K562 (cell line): ENCODE data around the gene INO80E. TPM values are rescaled to one million over a fixed set of nuclear protein-coding genes. Genes with fewer than 3 reads are reported as not detected.

Experiments
- CHD4 ChIP-seq: fragments of 200-600 bp; sonication (generic); IDR thresholded peaks from 3 replicates; pipeline ENCODE4 v1.6.1; 2012; ENCODE audit warnings: low read depth, mild to moderate bottlenecking, mixed read lengths, low read length, inconsistent platforms; ENCODE audit not compliant: insufficient read depth, insufficient replicate concordance, poor library complexity, severe bottlenecking
- CREBBP ChIP-seq: IDR thresholded peaks from one replicate; pipeline ENCODE4 v1.6.1; 2012; ENCODE audit warnings: low read depth, mild to moderate bottlenecking, control low read depth, inconsistent platforms, low read length
- DMBX1 ChIP-seq: fragments of 250-450 bp; sonication (Bioruptor Pico); IDR thresholded peaks from 2 replicates; pipeline ENCODE4 v1.8.0; 2022; ENCODE audit warnings: inconsistent platforms, mild to moderate bottlenecking, moderate library complexity, borderline replicate concordance
- EZH2 ChIP-seq: IDR thresholded peaks from 2 replicates; pipeline ENCODE4 v1.6.1; 2012; ENCODE audit warnings: low read depth, mild to moderate bottlenecking, inconsistent platforms, low read length, borderline replicate concordance
- MTA2 ChIP-seq: fragments of 450-650 bp; IDR thresholded peaks from 2 replicates; pipeline ENCODE4 v1.6.1; 2016; ENCODE audit warnings: low read depth
- POLR3A ChIP-seq: IDR thresholded peaks from 2 replicates; pipeline ENCODE4 v1.6.1; 2011; ENCODE audit warnings: borderline replicate concordance, mild to moderate bottlenecking, moderate library complexity; ENCODE audit not compliant: insufficient read length, insufficient read depth; ENCODE audit errors: extremely low read depth
- POU5F1 ChIP-seq: fragments of 150-350 bp; IDR thresholded peaks from 2 replicates; pipeline ENCODE4 v1.6.1; 2014; ENCODE audit warnings: borderline replicate concordance, low read length, low read depth, mild to moderate bottlenecking; ENCODE audit not compliant: partially characterized antibody
- SIN3B ChIP-seq: fragments of 450-650 bp; IDR thresholded peaks from 2 replicates; pipeline ENCODE4 v1.6.1; 2017; ENCODE audit warnings: low read depth, mild to moderate bottlenecking, moderate library complexity
- ZNF165 ChIP-seq: fragments of 250-450 bp; sonication (Bioruptor Pico); IDR thresholded peaks from 2 replicates; pipeline ENCODE4 v1.4.0; 2020; ENCODE audit warnings: borderline replicate concordance
- polyA plus RNA-seq, 8 experiments: library from polyadenylated mRNA; depleted of rRNA in 4 of 8; stranded (reverse) in 5 of 8; unstranded in 3 of 8; fragments of >200 nt; fragmentation: Nextera tagmentation in 2 of 8; fragmentation: Illumina TruSeq in 1 of 8; extraction: Ambion mirVana in 2 of 8; extraction: Trizol in 1 of 8; gene quantifications; 2 replicates each; pipeline versions ENCODE4 v1.2.1 to v1.2.3, GENCODE V29; 2011 to 2014; ENCODE audit warnings: inconsistent platforms in 1 of 8, missing spikeins in 1 of 8
- total RNA-seq, 7 experiments: library from RNA; depleted of rRNA in 6 of 7; stranded (reverse); fragments of >200 nt in 6 of 7; fragmentation: Illumina TruSeq in 2 of 7; extraction: Trizol in 2 of 7; gene quantifications; 2 replicates each; pipeline versions ENCODE4 v1.2.1 to v1.2.3, GENCODE V29; 2011 to 2021; ENCODE audit warnings: low replicate concordance in 1 of 7
- TF ChIP-seq, protein P1 (sequence below), 2 experiments: fragments of 450-650 bp in 1 of 2; IDR thresholded peaks; 2 replicates each; pipeline ENCODE4 v1.6.1; 2011 to 2017; ENCODE audit warnings: low read depth in 2 of 2, antibody characterized with exemption in 1 of 2, borderline replicate concordance in 1 of 2, low read length in 1 of 2, mild to moderate bottlenecking in 1 of 2, mixed read lengths in 1 of 2; ENCODE audit not compliant: control insufficient read depth in 1 of 2
- TF ChIP-seq, protein P2 (sequence below): fragments of 250-450 bp; sonication (Bioruptor Pico); IDR thresholded peaks from 2 replicates; pipeline ENCODE4 v1.5.0; 2020; ENCODE audit warnings: mild to moderate bottlenecking
- TF ChIP-seq, protein P3 (sequence below): sonication (generic); formaldehyde crosslinking; IDR thresholded peaks from 2 replicates; pipeline ENCODE4 v1.8.0; 2022; ENCODE audit warnings: mild to moderate bottlenecking, low read depth, missing genetic modification reagents
- TF ChIP-seq, protein P4 (sequence below): sonication (generic); formaldehyde crosslinking; IDR thresholded peaks from 2 replicates; pipeline ENCODE4 v1.9.0; 2022; ENCODE audit warnings: mild to moderate bottlenecking, missing genetic modification reagents
- TF ChIP-seq, protein P5 (sequence below): fragments of 250-450 bp; sonication (Bioruptor Pico); IDR thresholded peaks from 2 replicates; pipeline ENCODE4 v1.5.0; 2021
- TF ChIP-seq, protein P6 (sequence below): sonication (generic); formaldehyde crosslinking; IDR thresholded peaks from 2 replicates; pipeline ENCODE4 v1.8.1; 2023; ENCODE audit warnings: mild to moderate bottlenecking, missing genetic modification reagents

The INO80E gene
- total and polyA plus RNA-seq, 9 of the 15 experiments (the other 6 are each of a cell fraction or from before 2014, with no cell fraction given), result 0.31 to 102 (median 49.3) TPM

DNA sequence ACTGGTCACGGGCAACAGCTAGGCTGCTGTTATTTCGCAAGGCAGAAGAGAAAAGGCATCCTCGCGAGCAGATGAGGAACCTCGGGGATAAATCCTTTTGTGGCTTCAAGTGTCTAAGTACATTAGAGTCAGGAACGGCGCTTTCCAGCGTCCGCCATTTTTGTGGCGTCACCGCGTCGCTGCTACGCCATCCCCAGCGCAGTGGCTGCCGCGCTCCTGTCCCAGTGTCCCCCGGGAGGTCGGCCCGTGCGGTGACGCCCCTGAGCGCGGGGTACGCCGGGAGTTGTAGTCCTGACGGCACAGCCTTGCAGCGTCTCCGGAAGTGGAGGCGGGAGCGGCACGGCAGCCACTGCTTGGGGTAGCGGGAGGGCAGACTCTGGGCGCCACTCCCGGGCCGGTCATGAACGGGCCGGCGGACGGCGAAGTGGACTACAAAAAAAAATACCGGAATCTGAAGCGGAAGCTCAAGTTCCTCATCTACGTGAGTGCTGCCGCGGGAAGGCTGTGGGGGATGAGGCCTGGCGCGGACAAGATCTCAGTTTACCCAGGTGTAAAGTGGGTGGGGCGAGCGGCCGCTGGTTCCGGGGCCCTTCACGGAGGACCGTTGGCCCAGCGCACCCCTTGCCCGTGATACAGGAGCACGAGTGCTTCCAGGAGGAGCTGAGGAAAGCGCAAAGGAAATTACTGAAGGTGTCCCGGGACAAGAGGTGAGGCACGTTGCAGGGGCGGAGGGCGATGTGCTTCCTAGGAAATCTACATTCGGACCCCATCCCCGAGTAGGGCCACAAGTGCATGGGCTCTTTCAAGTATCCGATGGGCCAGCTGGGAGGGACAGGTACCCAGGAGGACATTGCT, at the start of gene INO80E (continued):
- TF ChIP-seq ZNF165 (CRISPR knock-in tag), result no peak
- TF ChIP-seq, protein P1, sequence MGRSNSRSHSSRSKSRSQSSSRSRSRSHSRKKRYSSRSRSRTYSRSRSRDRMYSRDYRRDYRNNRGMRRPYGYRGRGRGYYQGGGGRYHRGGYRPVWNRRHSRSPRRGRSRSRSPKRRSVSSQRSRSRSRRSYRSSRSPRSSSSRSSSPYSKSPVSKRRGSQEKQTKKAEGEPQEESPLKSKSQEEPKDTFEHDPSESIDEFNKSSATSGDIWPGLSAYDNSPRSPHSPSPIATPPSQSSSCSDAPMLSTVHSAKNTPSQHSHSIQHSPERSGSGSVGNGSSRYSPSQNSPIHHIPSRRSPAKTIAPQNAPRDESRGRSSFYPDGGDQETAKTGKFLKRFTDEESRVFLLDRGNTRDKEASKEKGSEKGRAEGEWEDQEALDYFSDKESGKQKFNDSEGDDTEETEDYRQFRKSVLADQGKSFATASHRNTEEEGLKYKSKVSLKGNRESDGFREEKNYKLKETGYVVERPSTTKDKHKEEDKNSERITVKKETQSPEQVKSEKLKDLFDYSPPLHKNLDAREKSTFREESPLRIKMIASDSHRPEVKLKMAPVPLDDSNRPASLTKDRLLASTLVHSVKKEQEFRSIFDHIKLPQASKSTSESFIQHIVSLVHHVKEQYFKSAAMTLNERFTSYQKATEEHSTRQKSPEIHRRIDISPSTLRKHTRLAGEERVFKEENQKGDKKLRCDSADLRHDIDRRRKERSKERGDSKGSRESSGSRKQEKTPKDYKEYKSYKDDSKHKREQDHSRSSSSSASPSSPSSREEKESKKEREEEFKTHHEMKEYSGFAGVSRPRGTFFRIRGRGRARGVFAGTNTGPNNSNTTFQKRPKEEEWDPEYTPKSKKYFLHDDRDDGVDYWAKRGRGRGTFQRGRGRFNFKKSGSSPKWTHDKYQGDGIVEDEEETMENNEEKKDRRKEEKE (IDR thresholded peaks at IDR 0.05; ENCODE audit: borderline replicate concordance in 1 of 2, control insufficient read depth in 1 of 2, low read depth in 2 of 2, low read length in 1 of 2), result no peak
- no peak for TF ChIP-seq MTA2
- TF ChIP-seq, protein P2, sequence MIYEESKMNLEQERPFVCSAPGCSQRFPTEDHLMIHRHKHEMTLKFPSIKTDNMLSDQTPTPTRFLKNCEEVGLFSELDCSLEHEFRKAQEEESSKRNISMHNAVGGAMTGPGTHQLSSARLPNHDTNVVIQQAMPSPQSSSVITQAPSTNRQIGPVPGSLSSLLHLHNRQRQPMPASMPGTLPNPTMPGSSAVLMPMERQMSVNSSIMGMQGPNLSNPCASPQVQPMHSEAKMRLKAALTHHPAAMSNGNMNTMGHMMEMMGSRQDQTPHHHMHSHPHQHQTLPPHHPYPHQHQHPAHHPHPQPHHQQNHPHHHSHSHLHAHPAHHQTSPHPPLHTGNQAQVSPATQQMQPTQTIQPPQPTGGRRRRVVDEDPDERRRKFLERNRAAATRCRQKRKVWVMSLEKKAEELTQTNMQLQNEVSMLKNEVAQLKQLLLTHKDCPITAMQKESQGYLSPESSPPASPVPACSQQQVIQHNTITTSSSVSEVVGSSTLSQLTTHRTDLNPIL (CRISPR knock-in tag), result no peak
- no peak for TF ChIP-seq CHD4
- TF ChIP-seq, protein P3, sequence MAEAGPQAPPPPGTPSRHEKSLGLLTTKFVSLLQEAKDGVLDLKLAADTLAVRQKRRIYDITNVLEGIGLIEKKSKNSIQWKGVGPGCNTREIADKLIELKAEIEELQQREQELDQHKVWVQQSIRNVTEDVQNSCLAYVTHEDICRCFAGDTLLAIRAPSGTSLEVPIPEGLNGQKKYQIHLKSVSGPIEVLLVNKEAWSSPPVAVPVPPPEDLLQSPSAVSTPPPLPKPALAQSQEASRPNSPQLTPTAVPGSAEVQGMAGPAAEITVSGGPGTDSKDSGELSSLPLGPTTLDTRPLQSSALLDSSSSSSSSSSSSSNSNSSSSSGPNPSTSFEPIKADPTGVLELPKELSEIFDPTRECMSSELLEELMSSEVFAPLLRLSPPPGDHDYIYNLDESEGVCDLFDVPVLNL (CRISPR knock-in tag), result no peak
- TF ChIP-seq EZH2, result no peak
- TF ChIP-seq, protein P4, sequence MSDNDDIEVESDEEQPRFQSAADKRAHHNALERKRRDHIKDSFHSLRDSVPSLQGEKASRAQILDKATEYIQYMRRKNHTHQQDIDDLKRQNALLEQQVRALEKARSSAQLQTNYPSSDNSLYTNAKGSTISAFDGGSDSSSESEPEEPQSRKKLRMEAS (CRISPR knock-in tag), result no peak
- no peak for TF ChIP-seq CREBBP
- TF ChIP-seq SIN3B, result peak; percentile 92
- no peak for TF ChIP-seq DMBX1 (CRISPR knock-in tag)
- no peak for TF ChIP-seq POLR3A
- TF ChIP-seq, protein P5, sequence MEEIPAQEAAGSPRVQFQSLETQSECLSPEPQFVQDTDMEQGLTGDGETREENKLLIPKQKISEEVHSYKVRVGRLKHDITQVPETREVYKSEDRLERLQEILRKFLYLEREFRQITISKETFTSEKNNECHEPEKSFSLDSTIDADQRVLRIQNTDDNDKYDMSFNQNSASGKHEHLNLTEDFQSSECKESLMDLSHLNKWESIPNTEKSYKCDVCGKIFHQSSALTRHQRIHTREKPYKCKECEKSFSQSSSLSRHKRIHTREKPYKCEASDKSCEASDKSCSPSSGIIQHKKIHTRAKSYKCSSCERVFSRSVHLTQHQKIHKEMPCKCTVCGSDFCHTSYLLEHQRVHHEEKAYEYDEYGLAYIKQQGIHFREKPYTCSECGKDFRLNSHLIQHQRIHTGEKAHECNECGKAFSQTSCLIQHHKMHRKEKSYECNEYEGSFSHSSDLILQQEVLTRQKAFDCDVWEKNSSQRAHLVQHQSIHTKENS (CRISPR knock-in tag), result no peak
- TF ChIP-seq POU5F1, result peak; percentile 51
- TF ChIP-seq, protein P6, sequence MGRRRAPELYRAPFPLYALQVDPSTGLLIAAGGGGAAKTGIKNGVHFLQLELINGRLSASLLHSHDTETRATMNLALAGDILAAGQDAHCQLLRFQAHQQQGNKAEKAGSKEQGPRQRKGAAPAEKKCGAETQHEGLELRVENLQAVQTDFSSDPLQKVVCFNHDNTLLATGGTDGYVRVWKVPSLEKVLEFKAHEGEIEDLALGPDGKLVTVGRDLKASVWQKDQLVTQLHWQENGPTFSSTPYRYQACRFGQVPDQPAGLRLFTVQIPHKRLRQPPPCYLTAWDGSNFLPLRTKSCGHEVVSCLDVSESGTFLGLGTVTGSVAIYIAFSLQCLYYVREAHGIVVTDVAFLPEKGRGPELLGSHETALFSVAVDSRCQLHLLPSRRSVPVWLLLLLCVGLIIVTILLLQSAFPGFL (CRISPR knock-in tag), result no peak
